Activated gamma-delta T cell treated with anti-CD3 and anti-CD28 coated beads, Interleukin-2, amount 50 U/mL, for 16 hours (primary cell): ENCODE data around the gene FBRSL1.

Experiments
- DNase-seq: peaks from one replicate; pipeline ENCODE4 v3.0.0-alpha.2; 2020; ENCODE audit warnings: low read depth

The FBRSL1 gene

GRCh38 chr12:132484183-132484890 lies 5.6 kb upstream of the FBRSL1 start:
- no peak for DNase-seq

DNA sequence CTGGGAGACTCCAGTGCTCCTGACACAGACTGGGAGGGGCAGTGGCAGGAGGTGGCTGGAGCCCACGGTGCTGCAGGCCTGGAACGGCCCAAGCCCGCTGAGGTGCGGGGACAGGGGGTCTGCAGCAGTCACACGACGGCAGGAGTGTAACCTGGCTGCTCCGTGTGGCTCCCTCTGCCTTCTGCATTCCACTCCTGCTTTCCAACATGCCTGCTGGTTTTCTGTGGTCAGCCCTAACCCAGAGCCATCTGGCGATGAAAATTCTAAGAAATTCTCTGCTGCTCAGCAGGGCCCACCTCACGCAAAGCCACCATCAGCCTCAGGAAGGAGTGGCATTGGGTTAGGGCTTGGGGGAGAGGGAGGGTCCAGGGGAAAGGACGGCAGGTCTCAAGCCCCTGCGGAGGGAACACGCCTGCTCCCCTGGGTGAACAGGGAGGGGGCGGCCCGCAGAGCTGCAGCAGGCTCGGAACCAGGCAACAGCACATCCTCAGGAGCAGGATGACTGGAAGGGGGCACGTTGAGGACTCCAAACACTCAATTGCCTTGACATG lies 5.0 kb upstream of the FBRSL1 start:
- DNase-seq = no peak

GRCh38 chr12:132485619-132486018 lies 4.3 kb upstream of the FBRSL1 start:
- no peak for DNase-seq

GRCh38 chr12:132486168-132486567 lies 3.8 kb upstream of the FBRSL1 start:
- no peak for DNase-seq

DNA sequence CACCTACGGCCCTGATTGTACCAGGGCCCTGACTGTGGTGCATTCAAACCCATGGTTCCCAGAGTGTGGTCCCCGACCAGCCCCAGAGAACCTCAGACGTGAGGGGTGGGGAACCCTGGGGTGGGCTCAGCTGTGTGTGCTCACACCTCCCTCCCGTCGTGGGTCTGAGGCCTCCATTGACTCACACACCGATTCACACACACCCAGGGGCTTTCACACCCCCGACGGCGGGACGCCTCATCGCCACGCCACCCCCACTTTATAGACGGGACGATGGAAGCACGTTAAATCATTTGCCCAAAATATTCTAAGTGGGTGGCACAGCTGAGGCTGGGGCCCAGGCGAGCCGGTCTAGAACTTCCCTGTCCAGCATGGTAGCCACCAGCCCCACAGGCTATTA lies 3.4 kb upstream of the FBRSL1 start:
- no peak for DNase-seq

- DNase-seq = no peak
Observed at GRCh38 chr12:132487311-132487741, 2.6 kb upstream of the FBRSL1 start.

DNA sequence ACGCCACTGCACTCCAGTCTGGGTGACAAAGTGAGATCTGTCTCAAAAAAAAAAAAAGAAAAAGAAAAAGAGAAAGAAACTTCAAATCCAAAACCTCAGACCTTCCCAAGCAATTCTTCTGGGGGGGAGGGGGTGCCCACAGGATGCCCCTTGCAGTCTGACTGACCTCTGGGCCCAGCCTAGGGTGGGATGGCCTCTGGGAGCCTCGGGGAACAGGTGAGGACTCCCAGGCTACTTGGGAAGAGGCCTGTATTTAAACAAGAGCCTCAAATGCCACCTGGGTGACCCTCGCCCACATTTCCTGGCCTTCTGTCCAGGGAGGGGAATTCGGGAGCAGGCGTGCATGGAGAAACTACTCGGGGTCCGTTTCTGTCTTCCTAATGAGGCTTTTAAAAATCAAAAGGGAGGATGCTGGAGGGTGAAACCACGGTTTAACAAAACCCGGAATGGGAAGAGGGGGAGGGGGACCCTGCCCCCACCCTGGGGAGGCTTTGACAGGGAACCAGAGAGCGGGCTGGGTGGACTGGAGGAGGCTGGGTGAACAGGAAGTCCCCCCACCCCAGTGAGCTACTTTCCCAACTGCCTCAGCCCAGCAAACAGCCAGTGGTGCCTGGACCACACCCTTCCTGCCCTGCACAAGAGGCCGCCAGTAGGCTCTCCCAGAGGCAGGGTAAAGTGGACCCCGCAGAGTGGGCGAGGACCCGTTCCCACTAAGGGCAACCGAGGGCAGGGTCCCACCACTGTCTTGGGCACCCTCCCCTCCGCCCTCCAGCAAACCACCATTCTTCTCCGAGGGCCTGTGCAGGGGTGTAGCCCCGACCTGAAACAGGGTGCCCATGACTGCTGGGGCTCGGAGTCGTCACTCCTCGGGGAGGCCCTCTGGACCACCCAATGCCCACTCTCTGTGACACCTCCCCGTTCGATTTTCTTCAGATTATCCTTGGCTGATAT lies 1.5 kb upstream of the FBRSL1 start:
- no peak for DNase-seq

- DNase-seq = peak; percentile 45
Observed at GRCh38 chr12:132489078-132489601, 811 bp upstream of the FBRSL1 start.

- no peak for DNase-seq
Observed at GRCh38 chr12:132490422-132491137, 629 bp downstream of the FBRSL1 start.

DNA sequence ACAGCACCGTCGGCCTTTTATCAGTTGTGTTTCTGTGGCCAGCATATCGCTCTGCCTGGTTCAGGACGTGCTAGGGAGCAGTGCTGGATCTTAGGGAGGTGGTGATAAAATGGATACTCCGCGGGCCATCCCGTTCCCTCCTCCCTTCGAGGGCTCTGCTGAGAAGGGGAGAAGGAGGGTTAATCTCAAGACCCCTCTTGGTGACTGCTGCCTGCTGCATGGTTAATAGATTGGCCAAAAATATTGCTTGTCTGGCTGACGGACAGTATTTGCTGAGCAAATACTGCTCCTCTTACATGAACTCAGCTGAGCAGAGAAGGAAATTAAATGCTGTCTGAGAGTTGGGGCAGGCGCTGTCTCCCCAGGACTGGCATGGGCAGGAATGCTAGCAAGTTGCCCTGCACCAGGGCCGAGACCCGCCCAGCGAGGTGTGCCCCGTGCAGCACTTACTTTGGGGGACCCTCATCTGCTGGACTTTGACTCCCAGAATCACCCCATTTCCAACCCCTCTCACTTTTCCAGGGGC lies 1.2 kb downstream of the FBRSL1 start:
- DNase-seq = no peak

- DNase-seq = no peak
Observed at GRCh38 chr12:132491761-132492378, 1.9 kb downstream of the FBRSL1 start.

DNA sequence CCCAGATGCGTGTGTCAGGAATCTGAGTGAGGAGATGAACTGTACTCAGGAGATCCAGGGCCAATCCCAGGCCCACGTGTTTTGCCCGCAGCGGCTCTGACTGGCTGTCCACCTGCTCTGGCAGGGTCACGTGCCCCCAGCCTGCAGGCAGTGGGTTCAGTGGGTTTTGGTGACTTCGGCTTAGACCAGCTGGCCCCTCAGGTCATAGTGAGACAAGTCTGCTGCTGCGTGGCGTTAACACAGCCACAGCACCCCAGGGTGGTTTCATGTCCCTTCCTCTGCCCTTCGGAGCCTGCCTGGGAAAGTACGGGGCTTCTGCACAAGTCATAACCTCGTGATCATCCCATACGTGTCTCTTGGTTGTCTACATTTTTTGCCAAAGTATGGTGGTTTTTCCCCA lies 2.6 kb downstream of the FBRSL1 start:
- DNase-seq = no peak

DNA sequence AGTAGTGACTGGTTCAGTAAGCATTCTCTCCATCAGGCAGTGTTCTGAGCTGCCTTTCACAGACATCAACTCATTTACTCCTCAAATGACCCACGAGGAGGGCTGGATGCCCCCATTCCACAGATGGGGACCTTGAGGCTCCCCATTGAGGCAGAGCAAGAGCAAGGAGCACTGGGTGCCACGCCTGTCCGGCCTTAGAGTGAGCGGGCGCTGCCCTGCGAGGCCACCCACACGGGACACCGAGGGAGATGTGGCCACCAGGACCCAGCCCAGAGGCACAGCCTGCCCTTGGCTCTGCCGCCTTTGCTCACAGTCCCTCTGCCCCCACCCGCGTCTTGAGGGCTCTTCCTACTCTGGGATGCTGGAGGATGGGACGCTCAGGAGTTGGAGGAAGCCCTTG lies 3.0 kb downstream of the FBRSL1 start:
- no peak for DNase-seq

DNA sequence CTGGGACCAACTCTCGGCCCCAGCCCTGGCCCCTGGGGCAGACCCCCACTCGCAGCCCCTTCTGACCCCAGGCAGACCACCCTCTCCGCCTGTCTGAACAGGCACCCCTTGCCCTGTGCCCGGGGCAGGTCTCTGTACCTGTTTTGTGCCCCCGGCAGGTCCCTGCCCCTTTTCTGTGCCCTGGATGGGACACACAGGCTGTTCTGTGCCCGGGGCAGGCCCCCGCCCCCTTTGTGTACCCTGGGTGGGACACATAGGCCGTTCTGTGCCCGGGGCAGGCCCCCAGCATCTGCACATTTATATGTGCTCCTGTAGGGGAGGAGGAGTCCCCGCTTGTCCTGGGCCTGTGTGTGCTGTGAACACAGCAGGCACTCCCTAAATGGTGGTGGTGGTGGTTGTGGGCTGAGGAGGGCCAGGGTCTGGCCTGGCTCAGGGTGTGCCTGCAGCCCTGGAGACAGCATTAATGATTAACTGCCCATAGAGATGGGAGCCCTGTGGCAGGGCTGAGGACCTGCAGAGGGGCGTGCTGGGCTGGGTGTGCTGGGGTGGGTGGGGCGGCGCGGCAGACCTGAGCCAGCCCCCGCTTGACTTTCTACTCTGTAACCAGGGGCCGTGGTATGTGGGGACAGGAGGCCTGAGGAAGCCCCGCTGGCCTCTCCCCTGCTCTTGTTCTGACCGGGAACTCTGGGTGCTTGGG lies 3.7 kb downstream of the FBRSL1 start:
- no peak for DNase-seq

DNA sequence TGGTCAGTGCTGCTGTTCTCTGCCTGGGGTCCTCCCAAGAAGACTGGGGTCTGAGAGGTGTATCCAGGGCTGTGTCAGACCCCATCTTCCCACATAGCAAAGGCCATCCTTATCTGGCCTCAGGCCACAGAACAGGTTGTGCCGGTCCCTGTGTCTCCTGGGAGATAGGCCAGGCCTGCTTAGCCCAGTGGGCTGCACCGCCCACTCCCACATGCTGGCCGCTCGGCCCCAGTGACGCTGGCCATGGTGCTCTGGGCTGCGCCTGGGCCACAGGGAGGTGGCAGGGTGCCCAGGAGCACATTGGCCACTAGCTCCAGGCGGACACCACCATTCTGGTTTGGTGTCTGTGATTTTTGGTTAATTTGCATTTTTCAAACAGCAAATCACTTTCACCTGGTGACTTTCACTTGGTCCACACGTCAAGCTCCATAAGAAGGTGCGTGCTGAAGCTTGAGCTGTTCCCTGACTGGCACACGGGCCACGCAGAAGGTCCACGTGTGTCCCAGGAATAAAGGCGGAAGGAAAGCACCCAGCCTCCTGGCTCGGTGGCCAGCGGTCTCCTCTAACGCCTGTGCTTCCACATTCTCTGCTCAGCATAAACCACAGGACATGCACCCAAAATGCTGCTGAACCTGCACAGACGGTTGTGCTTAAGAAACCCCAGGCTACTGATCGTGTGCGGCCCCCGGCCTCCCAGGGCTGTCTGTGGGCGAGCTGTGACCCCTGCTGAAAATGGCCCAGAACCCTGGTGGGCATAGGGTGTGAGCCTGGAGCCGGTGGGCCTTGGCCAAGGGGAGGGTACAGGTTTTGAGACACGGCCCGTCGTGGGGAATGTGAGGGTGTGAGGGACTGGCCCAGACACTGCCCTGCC lies 4.6 kb downstream of the FBRSL1 start:
- no peak for DNase-seq

- no peak for DNase-seq
Observed at GRCh38 chr12:132495165-132495544, 5.2 kb downstream of the FBRSL1 start.

DNA sequence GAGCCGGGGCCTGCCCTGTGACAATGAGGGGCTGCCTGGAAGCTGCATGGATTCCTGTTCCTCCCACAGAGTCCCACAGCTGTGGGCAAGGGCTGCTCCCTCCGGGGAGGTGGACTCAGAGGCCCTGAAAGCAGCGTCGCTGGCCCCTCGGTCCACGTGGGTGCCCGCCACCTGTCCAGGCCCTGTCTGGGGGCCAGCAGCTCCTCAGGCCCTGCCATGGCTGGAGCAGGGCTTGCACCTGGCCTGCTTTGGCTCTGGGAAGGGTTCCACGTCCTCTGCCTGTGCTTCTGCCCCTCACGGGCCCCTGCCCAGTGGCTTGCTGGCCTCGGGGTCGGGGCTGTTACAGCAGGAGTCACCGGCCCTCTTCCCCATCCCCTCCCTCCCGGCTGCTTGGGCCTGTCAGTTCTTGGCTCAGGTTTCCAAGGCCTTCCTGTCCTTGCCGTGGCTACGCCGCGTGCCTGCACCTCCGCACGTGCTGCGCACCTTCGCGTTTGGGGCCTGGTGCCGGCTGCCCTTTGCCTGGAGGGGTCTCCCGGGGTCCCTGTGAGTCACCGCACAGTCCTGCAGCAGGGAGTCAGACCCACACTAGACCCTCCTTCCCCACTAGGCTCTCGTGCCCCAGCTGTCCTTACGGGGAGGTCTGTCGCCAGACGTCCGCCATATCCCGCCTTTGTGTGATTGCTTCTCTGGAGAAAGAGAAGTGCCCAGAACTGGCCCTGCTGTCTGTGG lies 5.8 kb downstream of the FBRSL1 start:
- DNase-seq = no peak

- no peak for DNase-seq
Observed at GRCh38 chr12:132496358-132496669, 6.4 kb downstream of the FBRSL1 start.

DNA sequence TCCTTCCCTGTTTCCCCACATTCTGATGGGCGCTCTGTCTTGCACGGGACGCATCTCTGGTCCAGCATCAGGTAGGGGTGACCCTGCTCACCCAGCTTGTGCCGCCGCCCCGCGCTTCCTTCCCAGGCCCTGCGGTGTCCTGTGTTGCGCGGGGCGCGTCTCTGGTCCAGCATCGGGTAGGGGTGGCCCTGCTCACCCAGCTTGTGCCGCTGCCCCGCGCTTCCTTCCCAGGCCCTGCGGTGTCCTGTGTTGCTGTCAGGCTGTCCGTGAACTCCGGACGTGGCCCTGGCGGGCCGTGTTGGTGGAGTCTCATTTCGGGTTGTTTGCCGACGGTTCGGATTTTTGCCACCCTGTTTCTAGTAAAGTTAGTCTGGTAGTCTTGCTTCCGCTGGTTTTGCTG lies 6.8 kb downstream of the FBRSL1 start:
- DNase-seq = no peak
